NCI-H524 (cell line): Measurements from ENCODE around the gene NHP2.

Source experiments
- DNase-seq, 2 experiments: peaks; one replicate each; lab custom pipeline; 2025; lab: John Stamatoyannopoulos, UW

The NHP2 gene

GRCh38 chr5:178153530-178154340 lies at the start of gene NHP2:
Gene NHP2, minus strand, starts transcription at chr5:178153885. Its CDS starts 68 bp downstream, at chr5:178153817.
- DNase-seq: peak; percentile 94 to 97

GRCh38 chr5:178202541-178202940 lies 48.9 kb upstream of the NHP2 start:
- DNase-seq: no peak

- DNase-seq: no peak
Measured at GRCh38 chr5:178201927-178202235, 48.2 kb upstream of the NHP2 start.

GRCh38 chr5:178201221-178201926 lies 47.7 kb upstream of the NHP2 start:
- DNase-seq: no peak

- DNase-seq: no peak
Measured at GRCh38 chr5:178199581-178200434, 46.1 kb upstream of the NHP2 start.

GRCh38 chr5:178198706-178199105 lies 45.0 kb upstream of the NHP2 start:
- DNase-seq: no peak

- peak in 1 of 2 experiments; percentile 20 for DNase-seq
Measured at GRCh38 chr5:178198151-178198550, 44.5 kb upstream of the NHP2 start.

- no peak for DNase-seq
Measured at GRCh38 chr5:178196986-178197385, 43.3 kb upstream of the NHP2 start.

GRCh38 chr5:178196281-178196812 lies 42.7 kb upstream of the NHP2 start:
- DNase-seq: no peak

GRCh38 chr5:178194026-178194425 lies 40.3 kb upstream of the NHP2 start:
- no peak for DNase-seq

- no peak for DNase-seq
Measured at GRCh38 chr5:178193251-178193809, 39.6 kb upstream of the NHP2 start.

- no peak for DNase-seq
Measured at GRCh38 chr5:178192787-178193186, 39.1 kb upstream of the NHP2 start.

- no peak for DNase-seq
Measured at GRCh38 chr5:178192244-178192643, 38.6 kb upstream of the NHP2 start.

GRCh38 chr5:178191661-178192060 lies 38.0 kb upstream of the NHP2 start:
- no peak for DNase-seq

- DNase-seq: no peak
Measured at GRCh38 chr5:178189433-178189832, 35.7 kb upstream of the NHP2 start.

- DNase-seq: no peak
Measured at GRCh38 chr5:178187014-178187413, 33.3 kb upstream of the NHP2 start, which contains the start of gene GMCL2. Gene GMCL2, minus strand, starts transcription at chr5:178187371. Its CDS starts 72 bp downstream, at chr5:178187299.

- DNase-seq: no peak
Measured at GRCh38 chr5:178186427-178186826, 32.7 kb upstream of the NHP2 start.

GRCh38 chr5:178182158-178182876 lies 28.6 kb upstream of the NHP2 start:
- no peak for DNase-seq

GRCh38 chr5:178180141-178180863 lies 26.6 kb upstream of the NHP2 start:
- DNase-seq: no peak

- DNase-seq: no peak
Measured at GRCh38 chr5:178177569-178177968, 23.9 kb upstream of the NHP2 start.

GRCh38 chr5:178176791-178177190 lies 23.1 kb upstream of the NHP2 start:
- DNase-seq: no peak
